AG10803 (cell line): ENCODE results near the gene NAALADL2.

Source experiments
- DNase-seq: peaks from one replicate; pipeline ENCODE4 v3.0.0; 2010; ENCODE audit warnings: low read depth
- H3K4me3 ChIP-seq: 2 replicates; pipeline ENCODE4 v1.5.1; 2011; ENCODE audit warnings: mild to moderate bottlenecking, low read length, control low read depth
- CTCF ChIP-seq: conservative IDR thresholded peaks from 2 replicates; pipeline ENCODE4 v1.5.1; 2011; ENCODE audit warnings: mild to moderate bottlenecking, low read length, control low read depth, inconsistent platforms

NAALADL2 gene

GRCh38 chr3:174937478-174937877 is 78.3 kb downstream of the NAALADL2 start:
- peak; percentile 72 for DNase-seq
- TF ChIP-seq CTCF, result no peak
- H3K4me3 ChIP-seq, result no peak overlapping the region

- DNase-seq, result no peak
- no peak overlapping the region for H3K4me3 ChIP-seq
- no peak for TF ChIP-seq CTCF
Observed at GRCh38 chr3:174938102-174938501, 79.0 kb downstream of the NAALADL2 start.

- no peak for DNase-seq
- no peak overlapping the region for H3K4me3 ChIP-seq
- no peak for TF ChIP-seq CTCF
Observed at GRCh38 chr3:174940151-174940550, 81.0 kb downstream of the NAALADL2 start.

- DNase-seq, result no peak
- TF ChIP-seq CTCF, result no peak
- H3K4me3 ChIP-seq, result no peak overlapping the region
Observed at GRCh38 chr3:174945276-174945675, 86.1 kb downstream of the NAALADL2 start.

GRCh38 chr3:174945951-174946350 is 86.8 kb downstream of the NAALADL2 start:
- TF ChIP-seq CTCF, result no peak
- no peak for DNase-seq
- no peak overlapping the region for H3K4me3 ChIP-seq

- H3K4me3 ChIP-seq, result no peak overlapping the region
- peak; percentile 94 for DNase-seq
- TF ChIP-seq CTCF, result no peak
Observed at GRCh38 chr3:174949523-174949922, 90.4 kb downstream of the NAALADL2 start.

GRCh38 chr3:174951034-174951433 is 91.9 kb downstream of the NAALADL2 start:
- TF ChIP-seq CTCF, result no peak
- DNase-seq, result peak; percentile 56
- H3K4me3 ChIP-seq, result no peak overlapping the region
